Measurements from ENCODE around the gene TXNDC15. TPM values are rescaled to one million over a fixed set of nuclear protein-coding genes. Genes with fewer than 3 reads are reported as not detected.

The TXNDC15 gene
- total RNA-seq, 1 experiment from 2014 or later = 31.3 TPM

DNA sequence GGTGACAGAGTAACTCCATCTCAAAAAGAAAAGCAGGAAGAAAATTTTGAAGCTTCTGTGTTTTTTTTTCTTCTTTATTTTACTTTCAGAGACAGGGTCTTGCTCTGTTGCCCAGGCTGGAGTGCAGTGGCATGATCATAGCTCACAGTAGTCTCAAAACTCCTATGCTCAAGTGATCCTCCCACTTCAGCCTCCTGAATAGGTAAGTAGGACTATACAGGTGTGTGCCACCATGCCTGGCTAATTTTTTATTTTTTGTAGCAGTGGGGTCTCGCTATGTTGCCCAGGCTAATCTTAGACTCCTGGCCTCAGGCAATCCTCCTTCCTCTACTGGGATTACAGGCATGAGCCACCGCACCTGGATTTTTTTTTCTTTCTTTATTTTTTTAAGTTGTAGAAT lies 38.5 kb upstream of the TXNDC15 start:
- no peaks in the 10 kb centered on the region for H3K27me3 ChIP-seq (ENCODE audit: insufficient read depth, low read length)
- H3K27ac ChIP-seq (ENCODE audit: insufficient read length, low read depth, low read length) = no peak overlapping the region
- no peak for DNase-seq
- no peaks in the 10 kb centered on the region for H3K79me1 ChIP-seq (ENCODE audit: insufficient read depth, low read depth, low read length, poor library complexity, severe bottlenecking)
- no peak overlapping the region for H3K4me3 Mint-ChIP-seq
- no peaks in the 10 kb centered on the region for H3K4me1 ChIP-seq (ENCODE audit: insufficient read depth, low read length)
- H3K27me3 Mint-ChIP-seq (ENCODE audit: low read depth) = no peaks in the 10 kb centered on the region
- H2AK5ac ChIP-seq (ENCODE audit: insufficient read length, low read length) = no peak overlapping the region
- no peak overlapping the region for H3K18ac ChIP-seq (ENCODE audit: insufficient read length, low read depth, low read length)
- no peak overlapping the region for H3T11ph ChIP-seq (ENCODE audit: low read length)
- H3K23me2 ChIP-seq (ENCODE audit: insufficient read length, low read depth, low read length, poor library complexity, severe bottlenecking) = no peaks in the 10 kb centered on the region
- H2BK20ac ChIP-seq (ENCODE audit: low read depth, low read length, poor library complexity, severe bottlenecking) = no peak overlapping the region
- H3K79me2 ChIP-seq (ENCODE audit: insufficient read depth, low read length) = no peaks in the 10 kb centered on the region
- H2BK15ac ChIP-seq (ENCODE audit: low read depth, low read length) = no peak overlapping the region
- no peak overlapping the region for H2BK5ac ChIP-seq (ENCODE audit: insufficient read length, low read length)
- no peak overlapping the region for H4K8ac ChIP-seq (replicated peaks; ENCODE audit: insufficient read length, low read depth, low read length)
- no peak for TF ChIP-seq CTCF (conservative IDR thresholded peaks at IDR 0.05)
- peaks cover 31 to 67% (median 47%) of the 10 kb centered on the region in 3 experiments for H3K36me3 Mint-ChIP-seq (ENCODE audit: insufficient read depth in 1 of 3, low read depth in 3 of 3)
- H2AFZ ChIP-seq (ENCODE audit: low read length) = no peak overlapping the region
- no peaks in the 10 kb centered on the region for H3K9me3 ChIP-seq (ENCODE audit: control insufficient read depth, low read depth, low read length)
- no peak overlapping the region for H3K23ac ChIP-seq (ENCODE audit: insufficient read length, low read depth, low read length)
- H3K9me3 Mint-ChIP-seq = no peaks in the 10 kb centered on the region
- H3K14ac ChIP-seq (ENCODE audit: insufficient read depth, low read length) = no peak overlapping the region
- no peaks in the 10 kb centered on the region for H4K20me1 ChIP-seq (ENCODE audit: control insufficient read depth, insufficient read depth, insufficient read length)
- H2BK12ac ChIP-seq (ENCODE audit: insufficient read length, low read depth, low read length) = no peak overlapping the region
- no CpG with 5 or more reads among the region's 2 CpGs for WGBS (ENCODE audit: extremely low coverage, insufficient read length, low lambda C conversion rate)
- no peak overlapping the region for H2BK120ac ChIP-seq (ENCODE audit: low read depth, low read length, poor library complexity, severe bottlenecking)
- H3K4me1 Mint-ChIP-seq = no peaks in the 10 kb centered on the region
- H3K4ac ChIP-seq (ENCODE audit: low read depth, low read length) = no peak overlapping the region
- H3K4me2 ChIP-seq (ENCODE audit: insufficient read depth, insufficient read length, low read length) = no peak overlapping the region
- H3K27ac Mint-ChIP-seq = no peak overlapping the region
- no peak overlapping the region for H4K91ac ChIP-seq (ENCODE audit: insufficient read length, low read depth, low read length)
- no peak overlapping the region for H4K5ac ChIP-seq (ENCODE audit: insufficient read length, low read depth, low read length)
- no peak overlapping the region for H3K56ac ChIP-seq (ENCODE audit: insufficient read length, low read depth, low read length)
- no peak overlapping the region for H3K9ac ChIP-seq (ENCODE audit: extremely low read depth, insufficient read length, low read length)
